ENCODE data around the gene SNAP29. TPM values are rescaled to one million over a fixed set of nuclear protein-coding genes. Genes with fewer than 3 reads are reported as not detected.
A peak's percentile ranks its signal among the peaks of the same experiment; 100 is the strongest.

SNAP29 gene
- total and polyA plus RNA-seq, 9 of the 15 experiments (the other 6 are each of a cell fraction or from before 2014, with no cell fraction given): 19.5 to 250 (median 75.9) TPM

- WGBS (ENCODE audit: insufficient coverage, low coverage, missing lambda C conversion rate): 91% methylated on average over 4 of the region's 4 CpGs
- no peaks in the 10 kb centered on the region for H3K27me3 ChIP-seq (ENCODE audit: control insufficient read depth in 2 of 2, insufficient read depth in 2 of 2, low read length in 2 of 2)
- CTCF ChIA-PET (ENCODE audit: low intra/inter-chr PET ratio): no interaction called here
- peaks cover 13% of the 10 kb centered on the region for H3K9me1 ChIP-seq (ENCODE audit: control insufficient read depth, insufficient read depth, low read length)
- peaks cover 74% of the 10 kb centered on the region for H4K20me1 ChIP-seq (replicated peaks; ENCODE audit: control insufficient read depth, insufficient read depth, low read length)
- no peak overlapping the region for H2AFZ ChIP-seq (ENCODE audit: low read depth, low read length)
- intact Hi-C loops (cut with micrococcal nuclease) (no loop called here), in situ Hi-C loops (cut with MboI) (no loop called here)
- no peak overlapping the region for H3K27ac ChIP-seq (ENCODE audit: extremely low read depth, low read depth, low read length)
- peaks cover 99% of the 10 kb centered on the region for H3K79me2 ChIP-seq (ENCODE audit: control insufficient read depth, insufficient read depth, low read length)
- peaks cover 78% of the 10 kb centered on the region for H3K36me3 ChIP-seq (ENCODE audit: control insufficient read depth, insufficient read depth, low read length)
- TF ChIP-seq HSF4 (CRISPR knock-in tag; IDR thresholded peaks at IDR 0.05; ENCODE audit: borderline replicate concordance) (no peak), AFF1 (IDR thresholded peaks at IDR 0.05; ENCODE audit: low read depth in 1 of 2, partially characterized antibody in 2 of 2) (no peak), ZNF384 (IDR thresholded peaks at IDR 0.05; ENCODE audit: low read depth, low read length) (peak; percentile 53; the same call in 1 of the 2 replicates), HOMEZ (CRISPR knock-in tag; IDR thresholded peaks at IDR 0.05) (no peak), FOS (IDR thresholded peaks at IDR 0.05; ENCODE audit: extremely low read depth, insufficient read length) (no peak), ZNF282 (CRISPR knock-in tag; IDR thresholded peaks at IDR 0.05) (0 out of 2 replicates have a peak, but pooled peaks have one; percentile 15), POLR3A (IDR thresholded peaks at IDR 0.05; ENCODE audit: borderline replicate concordance, extremely low read depth, insufficient read depth, insufficient read length) (no peak), ZNF507 (tag; conservative IDR thresholded peaks at IDR 0.05) (0 out of 2 replicates have a peak, but pooled peaks have one; percentile 8), ZNF121 (CRISPR knock-in tag; conservative IDR thresholded peaks at IDR 0.05) (peak; percentile 82), HNRNPLL (IDR thresholded peaks at IDR 0.05; ENCODE audit: low read depth, low read length, poor library complexity, severe bottlenecking) (peak; percentile 7), OTX1 (CRISPR knock-in tag; IDR thresholded peaks at IDR 0.05) (0 out of 2 replicates have a peak, but pooled peaks have one; percentile 33)
- H3K9me3 ChIP-seq (replicated peaks; ENCODE audit: control insufficient read depth, insufficient read depth, low read depth, low read length): no peaks in the 10 kb centered on the region
- ATAC-seq: no peak
- no peak for FAIRE-seq
- H3K4me3 ChIP-seq: no peak overlapping the region
- no peak for DNase-seq (ENCODE audit: extremely low read depth in 1 of 4, low spot score in 3 of 4)
- POLR2A ChIA-PET: interaction anchor here (0.6 to 64.4 kb wide), 6 partner anchors 11 to 715 kb away, joined by 3 to 1556 read pairs (median 4); partner anchors contain the start of genes AIFM3, CRKL and LZTR1
- peaks cover 22 to 24% of the 10 kb centered on the region in 2 experiments; a peak in 4 of 5 replicates for H3K4me1 ChIP-seq (replicated peaks in 1 of 2; ENCODE audit: control insufficient read depth in 2 of 2, insufficient read depth in 2 of 2, low read length in 2 of 2)
- H3K4me2 ChIP-seq (ENCODE audit: insufficient read depth, low read length): no peak overlapping the region
- no peak overlapping the region for H3K9ac ChIP-seq (ENCODE audit: insufficient read depth in 1 of 2, low read depth in 2 of 2, low read length in 2 of 2)
- BruUV-seq (replicated peaks): no TSS peak
These were observed 69.8 kb downstream of the SNAP29 start for GRCh38 chr22:20928573-20928967.
